ENCODE results near the gene DRC7. TPM values are rescaled to one million over a fixed set of nuclear protein-coding genes. Genes with fewer than 3 reads are reported as not detected.
"Not testable (repeated sequence)": the region's sequence is repeated elsewhere in the genome, so short reads cannot be mapped to it uniquely, and the experiment has no call there.

DRC7 gene
- total and polyA plus RNA-seq, 9 donors, result 0.06 to 0.40 (median 0.16) TPM; not detected in 3

DNA sequence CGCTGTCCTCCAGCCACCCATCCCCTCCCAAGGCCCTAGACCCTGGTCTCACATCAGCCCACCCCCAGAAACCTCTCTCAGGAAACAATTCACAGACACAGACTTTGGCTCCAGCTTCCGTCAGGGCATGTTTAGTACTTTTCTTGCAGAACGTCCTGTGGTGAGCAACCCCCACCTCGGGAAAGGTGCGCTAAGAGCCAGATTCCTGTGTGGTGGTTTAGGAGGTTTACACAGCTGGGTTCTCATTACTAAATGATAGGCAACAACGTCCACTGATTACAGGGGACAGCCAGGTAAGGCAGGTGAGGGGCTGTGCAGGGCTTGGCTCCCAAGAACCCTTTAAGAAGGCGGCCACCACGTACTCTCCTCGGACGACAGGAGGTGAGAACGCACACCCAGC is 78.4 kb downstream of the DRC7 start:
- no peak overlapping the region for H3K27ac ChIP-seq (ENCODE audit: low read length)
- H3K36me3 ChIP-seq (ENCODE audit: control insufficient read depth, insufficient read depth, low read length), result peaks cover 24% of the 10 kb centered on the region
- no peak overlapping the region for H3K4me3 ChIP-seq (ENCODE audit: low read length)
- peaks cover 12% of the 10 kb centered on the region for H3K4me1 ChIP-seq (ENCODE audit: control insufficient read depth, insufficient read depth, low read length)
- no peaks in the 10 kb centered on the region for H3K9me3 ChIP-seq (replicated peaks; ENCODE audit: control insufficient read depth, low read depth, low read length)
- no peaks in the 10 kb centered on the region for H3K27me3 ChIP-seq (ENCODE audit: control insufficient read depth, insufficient read depth, low read length)
- no peak for DNase-seq
- WGBS (ENCODE audit: insufficient coverage), result 74% methylated on average over 9 of the region's 11 CpGs

- Histone ChIP-seq H3K9me3 (replicated peaks; ENCODE audit: control insufficient read depth, low read depth, low read length) (no peaks in the 10 kb centered on the region), H3K4me1 (ENCODE audit: control insufficient read depth, insufficient read depth, low read length) (peaks cover 12% of the 10 kb centered on the region), H3K27me3 (ENCODE audit: control insufficient read depth, insufficient read depth, low read length) (no peaks in the 10 kb centered on the region), H3K4me3 (ENCODE audit: low read length) (no peak overlapping the region), H3K27ac (ENCODE audit: low read length) (no peak overlapping the region), H3K36me3 (ENCODE audit: control insufficient read depth, insufficient read depth, low read length) (peaks cover 22% of the 10 kb centered on the region)
- WGBS (ENCODE audit: insufficient coverage), result 80% methylated on average over 2 of the region's 11 CpGs
- no peak for DNase-seq
These were observed 79.2 kb downstream of the DRC7 start for GRCh38 chr16:57773655-57774295.

DNA sequence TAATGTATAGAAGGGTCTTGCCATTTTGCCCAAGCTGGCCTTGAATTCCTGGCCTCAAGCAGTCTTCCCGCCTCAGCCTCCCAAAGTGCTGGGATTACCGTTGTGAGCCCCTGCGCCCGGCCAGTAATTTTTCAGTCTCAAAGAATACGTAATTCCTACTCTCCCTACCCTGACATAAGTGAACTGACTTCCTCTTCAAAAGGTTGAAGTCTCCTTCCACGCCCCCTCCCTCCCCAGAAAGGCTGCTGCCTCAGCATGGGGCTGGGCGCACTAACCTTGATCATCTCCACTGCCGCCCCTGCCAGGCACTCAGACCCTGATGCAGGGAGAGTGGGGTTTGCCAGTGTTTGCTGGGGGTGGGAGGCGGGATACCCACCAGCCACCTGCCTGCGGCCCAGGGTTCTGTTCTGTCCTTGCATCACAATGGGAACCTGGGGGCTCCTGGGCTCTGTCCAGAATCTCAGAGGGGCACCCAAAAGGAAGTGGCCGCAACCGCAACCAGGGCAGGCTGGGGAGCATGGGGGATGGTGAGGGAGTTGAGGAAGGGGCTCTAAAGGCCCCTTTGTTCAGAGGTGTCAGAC is 80.2 kb downstream of the DRC7 start:
- peaks cover 14% of the 10 kb centered on the region for H3K36me3 ChIP-seq (ENCODE audit: control insufficient read depth, insufficient read depth, low read length)

GRCh38 chr16:57775661-57776469 is 81.3 kb downstream of the DRC7 start:
- DNase-seq, result peak; percentile 57
- H3K9me3 ChIP-seq (replicated peaks; ENCODE audit: control insufficient read depth, low read depth, low read length), result no peaks in the 10 kb centered on the region
- H3K36me3 ChIP-seq (ENCODE audit: control insufficient read depth, insufficient read depth, low read length), result peaks cover 4% of the 10 kb centered on the region
- whole genome bisulfite sequencing (ENCODE audit: insufficient coverage), result 45% methylated on average over 14 of the region's 23 CpGs
- no peaks in the 10 kb centered on the region for H3K27me3 ChIP-seq (ENCODE audit: control insufficient read depth, insufficient read depth, low read length)
- no peak overlapping the region for H3K27ac ChIP-seq (ENCODE audit: low read length)
- no peak overlapping the region for H3K4me3 ChIP-seq (ENCODE audit: low read length)
- peaks cover 12% of the 10 kb centered on the region for H3K4me1 ChIP-seq (ENCODE audit: control insufficient read depth, insufficient read depth, low read length)

More for the DNA sequence above, 80.2 kb downstream of the DRC7 start:
- Histone ChIP-seq H3K4me3 (ENCODE audit: low read length) (no peak overlapping the region), H3K27ac (ENCODE audit: low read length) (no peak overlapping the region), H3K9me3 (replicated peaks; ENCODE audit: control insufficient read depth, low read depth, low read length) (no peaks in the 10 kb centered on the region), H3K27me3 (ENCODE audit: control insufficient read depth, insufficient read depth, low read length) (no peaks in the 10 kb centered on the region), H3K4me1 (ENCODE audit: control insufficient read depth, insufficient read depth, low read length) (peaks cover 12% of the 10 kb centered on the region)
- no peak for DNase-seq
- 84% methylated on average over 8 of the region's 12 CpGs for WGBS (ENCODE audit: insufficient coverage)

DNA sequence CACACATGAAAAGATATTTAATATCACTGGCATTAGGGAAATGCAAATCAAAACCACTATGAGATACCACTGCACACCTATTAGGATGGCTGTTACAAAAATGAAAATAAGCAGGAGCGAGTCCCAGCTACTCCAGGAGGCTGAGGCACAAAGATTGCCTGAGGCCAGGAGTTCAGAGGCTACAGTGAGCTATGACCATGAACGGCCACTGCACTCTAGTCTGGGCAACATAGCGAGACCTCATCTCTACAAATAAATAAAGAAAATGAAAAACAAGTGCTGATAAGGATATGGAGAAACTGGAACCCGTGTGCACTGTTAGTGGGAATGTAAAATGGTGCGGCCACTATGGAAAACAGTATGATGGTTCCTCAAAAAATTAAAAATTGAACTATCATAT is 84.1 kb downstream of the DRC7 start:
- peaks cover 12% of the 10 kb centered on the region for H3K4me1 ChIP-seq (ENCODE audit: control insufficient read depth, insufficient read depth, low read length)
- H3K27ac ChIP-seq (ENCODE audit: low read length), result no peak overlapping the region
- H3K27me3 ChIP-seq (ENCODE audit: control insufficient read depth, insufficient read depth, low read length), result no peaks in the 10 kb centered on the region
- 86% methylated on average over 1 of the region's 5 CpGs for WGBS (ENCODE audit: insufficient coverage)
- no peak overlapping the region for H3K4me3 ChIP-seq (ENCODE audit: low read length)
- H3K9me3 ChIP-seq (replicated peaks; ENCODE audit: control insufficient read depth, low read depth, low read length), result no peaks in the 10 kb centered on the region
- H3K36me3 ChIP-seq (ENCODE audit: control insufficient read depth, insufficient read depth, low read length), result no peaks in the 10 kb centered on the region
- no peak for DNase-seq

- not testable (repeated sequence) for H3K27me3 ChIP-seq (ENCODE audit: control insufficient read depth, insufficient read depth, low read length); H3K36me3 ChIP-seq (ENCODE audit: control insufficient read depth, insufficient read depth, low read length); H3K27ac ChIP-seq (ENCODE audit: low read length); H3K4me3 ChIP-seq (ENCODE audit: low read length); H3K9me3 ChIP-seq (replicated peaks; ENCODE audit: control insufficient read depth, low read depth, low read length); DNase-seq
- peaks cover 12% of the 10 kb centered on the region for H3K4me1 ChIP-seq (ENCODE audit: control insufficient read depth, insufficient read depth, low read length)
- 79% methylated on average over 2 of the region's 5 CpGs for WGBS (ENCODE audit: insufficient coverage)
These were observed 85.2 kb downstream of the DRC7 start for GRCh38 chr16:57779836-57780235.

DNA sequence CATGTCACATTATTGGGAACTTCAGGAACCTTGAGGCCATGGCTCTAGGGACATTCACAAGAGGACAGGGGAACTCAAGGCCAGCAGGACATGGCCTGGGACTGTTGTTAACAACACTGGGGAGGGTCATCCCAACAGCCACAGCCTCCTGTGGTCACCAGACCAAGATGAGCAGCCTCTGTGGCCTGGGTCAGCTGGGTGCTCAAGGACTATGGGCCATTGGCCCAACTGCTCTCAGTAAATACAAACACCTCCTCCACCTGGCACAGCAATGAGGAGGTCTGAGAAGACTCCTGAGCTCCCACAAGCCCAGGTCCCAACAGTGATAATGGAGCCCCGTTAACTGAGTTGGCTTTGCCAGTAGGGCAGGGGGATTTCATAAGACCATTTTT is 86.7 kb downstream of the DRC7 start:
- DNase-seq, result no peak
- Histone ChIP-seq H3K36me3 (ENCODE audit: control insufficient read depth, insufficient read depth, low read length) (peaks cover 4% of the 10 kb centered on the region), H3K4me1 (ENCODE audit: control insufficient read depth, insufficient read depth, low read length) (peaks cover under 1% of the 10 kb centered on the region), H3K4me3 (ENCODE audit: low read length) (no peak overlapping the region), H3K27me3 (ENCODE audit: control insufficient read depth, insufficient read depth, low read length) (no peaks in the 10 kb centered on the region), H3K9me3 (replicated peaks; ENCODE audit: control insufficient read depth, low read depth, low read length) (no peaks in the 10 kb centered on the region), H3K27ac (ENCODE audit: low read length) (no peak overlapping the region)
- no CpG with 5 or more reads among the region's 1 CpG for WGBS (ENCODE audit: insufficient coverage)

Other genes with a start within 250 kb of the DRC7 start
- gene CIAPIN1, start 247.4 kb upstream of the DRC7 start, total RNA-seq, result 45.8 TPM
- gene CIAPIN1, start 247.4 kb upstream of the DRC7 start, polyA plus RNA-seq (ENCODE audit: insufficient read depth in 1 of 8, insufficient read length in 8 of 8, low replicate concordance in 1 of 8), result 10 to 100 TPM; 56.9 to 65.8 (median 60.8) TPM
- gene COQ9, start 247.3 kb upstream of the DRC7 start, total RNA-seq, result 68.8 TPM
- 10 to 100 TPM; 57.0 to 75.0 (median 66.2) TPM for gene COQ9, start 247.3 kb upstream of the DRC7 start, polyA plus RNA-seq (ENCODE audit: insufficient read depth in 1 of 8, insufficient read length in 8 of 8, low replicate concordance in 1 of 8)
- 55.6 TPM for gene POLR2C, start 232.1 kb upstream of the DRC7 start, total RNA-seq
- gene POLR2C, start 232.1 kb upstream of the DRC7 start, polyA plus RNA-seq (ENCODE audit: insufficient read depth in 1 of 8, insufficient read length in 8 of 8, low replicate concordance in 1 of 8), result 10 to 100 TPM; 44.3 to 56.7 (median 48.2) TPM
- 8.2 TPM for gene DOK4, start 208.3 kb upstream of the DRC7 start, total RNA-seq
- 10 to 100 TPM in 6 of 8 donors, 1 to 10 TPM in 2; 6.8 to 14.9 (median 11.4) TPM for gene DOK4, start 208.3 kb upstream of the DRC7 start, polyA plus RNA-seq (ENCODE audit: insufficient read depth in 1 of 8, insufficient read length in 8 of 8, low replicate concordance in 1 of 8)
- 13.9 TPM for gene CCDC102A, start 158.2 kb upstream of the DRC7 start, total RNA-seq
- gene CCDC102A, start 158.2 kb upstream of the DRC7 start, polyA plus RNA-seq (ENCODE audit: insufficient read depth in 1 of 8, insufficient read length in 8 of 8, low replicate concordance in 1 of 8), result 10 to 100 TPM in 7 of 8 donors, 1 to 10 TPM in 1; 9.3 to 20.9 (median 15.9) TPM
- 0.13 TPM for gene ADGRG5, start 152.2 kb upstream of the DRC7 start, total RNA-seq
- gene ADGRG5, start 152.2 kb upstream of the DRC7 start, polyA plus RNA-seq (ENCODE audit: insufficient read depth in 1 of 8, insufficient read length in 8 of 8, low replicate concordance in 1 of 8), result 1 to 10 TPM in 7 of 8 donors, under 1 TPM in 1; 0.64 to 2.6 (median 1.8) TPM
- gene ADGRG1, start 66.2 kb upstream of the DRC7 start, total RNA-seq, result 1.9 TPM
- 10 to 100 TPM in 1 of 8 donors, 1 to 10 TPM in 7; 4.9 to 13.0 (median 5.9) TPM for gene ADGRG1, start 66.2 kb upstream of the DRC7 start, polyA plus RNA-seq (ENCODE audit: insufficient read depth in 1 of 8, insufficient read length in 8 of 8, low replicate concordance in 1 of 8)
- 0.04 TPM for gene ADGRG3, start 26.5 kb upstream of the DRC7 start, total RNA-seq
- gene ADGRG3, start 26.5 kb upstream of the DRC7 start, polyA plus RNA-seq (ENCODE audit: insufficient read depth in 1 of 8, insufficient read length in 8 of 8, low replicate concordance in 1 of 8), result 1 to 10 TPM in 1 of 8 donors, under 1 TPM in 7; 0.16 to 1.1 (median 0.28) TPM
- 33.3 TPM for gene KATNB1, start 41.0 kb downstream of the DRC7 start, total RNA-seq
- gene KATNB1, start 41.0 kb downstream of the DRC7 start, polyA plus RNA-seq (ENCODE audit: insufficient read depth in 1 of 8, insufficient read length in 8 of 8, low replicate concordance in 1 of 8), result 10 to 100 TPM; 32.7 to 63.2 (median 44.1) TPM
- 13.8 TPM for gene KIFC3, start 107.7 kb downstream of the DRC7 start, total RNA-seq
- gene KIFC3, start 107.7 kb downstream of the DRC7 start, polyA plus RNA-seq (ENCODE audit: insufficient read depth in 1 of 8, insufficient read length in 8 of 8, low replicate concordance in 1 of 8), result 10 to 100 TPM; 15.1 to 34.6 (median 23.1) TPM

Data from muscle of leg (tissue), 11 donors.